LHCN-M2 (cell line): ENCODE measurements around the gene NLK. TPM values are rescaled to one million over a fixed set of nuclear protein-coding genes. Genes with fewer than 3 reads are reported as not detected.
A peak's percentile ranks its signal among the peaks of the same experiment; 100 is the strongest.

Experiments
- DNase-seq: peaks from one replicate; pipeline ENCODE4 v3.0.0-alpha.2; 2012; ENCODE audit warnings: low read depth
- total RNA-seq: library from RNA; depleted of rRNA; stranded (reverse); fragments of >200 nt; gene quantifications from 2 replicates; pipeline ENCODE4 v1.2.3, GENCODE V29; 2014

Gene NLK
- total RNA-seq, 1 experiment from 2014 or later, result 15.4 TPM

- DNase-seq, result no peak
Measured at GRCh38 chr17:28040406-28040805, 2.1 kb upstream of the NLK start.

- peak; percentile 99 for DNase-seq
Measured at GRCh38 chr17:28041068-28041843, 1.2 kb upstream of the NLK start.

- DNase-seq, result peak; percentile 20
Measured at GRCh38 chr17:28041844-28042656, 427 bp upstream of the NLK start.

DNA sequence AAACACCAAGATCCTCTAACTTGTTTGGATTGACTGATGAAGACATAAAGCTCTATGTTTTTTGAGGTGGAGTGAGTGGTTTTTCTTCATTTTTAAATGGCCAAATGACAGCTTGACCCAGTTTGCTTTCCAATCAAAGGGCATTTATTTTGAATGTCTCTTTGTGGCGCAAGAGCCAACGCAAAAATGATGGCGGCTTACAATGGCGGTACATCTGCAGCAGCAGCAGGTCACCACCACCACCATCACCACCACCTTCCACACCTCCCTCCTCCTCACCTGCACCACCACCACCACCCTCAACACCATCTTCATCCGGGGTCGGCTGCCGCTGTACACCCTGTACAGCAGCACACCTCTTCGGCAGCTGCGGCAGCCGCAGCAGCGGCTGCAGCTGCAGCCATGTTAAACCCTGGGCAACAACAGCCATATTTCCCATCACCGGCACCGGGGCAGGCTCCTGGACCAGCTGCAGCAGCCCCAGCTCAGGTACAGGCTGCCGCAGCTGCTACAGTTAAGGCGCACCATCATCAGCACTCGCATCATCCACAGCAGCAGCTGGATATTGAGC, 329 bp downstream of the NLK start:
- no peak for DNase-seq

DNA sequence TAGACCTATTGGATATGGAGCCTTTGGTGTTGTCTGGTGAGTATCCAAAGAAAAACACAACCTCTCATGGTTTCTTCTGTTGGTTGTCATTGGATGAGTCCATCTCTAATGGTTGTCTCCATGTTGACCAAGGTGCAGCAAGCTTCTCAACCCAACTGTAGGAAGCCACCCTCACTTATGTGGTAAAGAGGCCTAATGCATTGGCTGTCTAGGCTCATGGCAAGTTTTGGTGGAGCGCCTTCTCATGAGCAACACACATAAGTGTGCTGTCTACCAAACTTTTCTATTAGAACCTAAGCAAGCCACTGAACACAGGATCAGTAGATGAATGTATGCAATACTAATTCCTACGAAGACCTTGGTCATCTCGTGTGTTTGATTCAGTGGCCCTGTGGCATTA, 819 bp downstream of the NLK start:
- no peak for DNase-seq

- DNase-seq, result no peak
Measured at GRCh38 chr17:28043741-28044140, 1.3 kb downstream of the NLK start.

GRCh38 chr17:28045304-28045703, 2.8 kb downstream of the NLK start:
- no peak for DNase-seq

DNA sequence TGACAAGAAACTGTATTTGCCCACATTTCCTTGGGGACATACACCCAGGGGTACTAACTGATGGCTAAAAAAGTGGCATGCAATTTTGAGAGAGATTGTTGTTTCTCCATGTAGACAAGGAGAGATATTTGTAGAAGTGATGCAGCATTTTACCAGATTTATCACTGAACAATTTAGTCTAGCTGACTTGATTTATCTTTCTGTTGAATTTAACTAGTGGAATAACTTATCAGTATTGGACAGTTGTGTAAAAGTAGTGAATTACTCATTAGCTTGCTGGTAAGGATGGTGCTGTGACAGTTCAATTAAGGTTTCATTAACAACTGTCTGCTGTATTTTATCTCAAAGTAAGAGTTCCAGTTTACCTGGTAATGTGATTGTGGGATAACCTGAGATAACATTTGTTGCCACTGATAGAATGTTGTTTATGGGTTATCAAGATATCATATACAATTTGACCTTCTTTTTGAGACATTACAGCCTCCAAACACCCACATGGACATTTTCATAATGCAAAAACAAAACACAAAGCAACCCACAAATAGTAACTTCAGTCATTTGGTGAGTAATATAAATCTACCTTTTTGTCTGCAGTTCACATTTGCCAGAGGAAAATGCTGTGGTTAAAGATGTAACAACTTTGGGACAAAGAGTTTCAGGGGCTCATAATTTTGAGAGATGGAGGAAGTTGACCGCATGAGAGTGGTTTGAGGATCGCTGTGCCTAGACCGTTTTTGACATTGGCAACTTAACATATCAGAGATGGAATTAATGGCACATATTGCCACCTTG, 3.8 kb downstream of the NLK start:
- no peak for DNase-seq

DNA sequence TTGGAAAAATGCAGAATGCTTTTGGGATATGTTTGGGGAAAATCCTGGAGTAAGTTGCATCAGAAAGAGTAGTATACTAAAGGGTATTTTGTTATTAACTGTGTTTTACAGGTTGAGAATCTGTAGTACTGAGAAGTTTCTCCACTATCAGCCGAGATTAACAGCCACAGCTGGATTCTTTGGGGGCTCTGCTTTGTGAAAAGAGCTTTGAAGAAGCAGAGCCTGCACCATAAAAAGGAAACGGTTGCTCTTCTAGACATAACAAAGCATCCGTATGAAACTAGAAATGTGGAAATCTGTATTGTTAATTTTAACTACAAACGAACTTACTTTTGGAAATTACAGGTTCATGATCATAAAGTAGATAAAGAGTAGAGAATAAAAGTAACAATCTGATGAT, 5.3 kb downstream of the NLK start:
- DNase-seq, result no peak

- DNase-seq, result no peak
Measured at GRCh38 chr17:28049071-28049470, 6.6 kb downstream of the NLK start.

DNA sequence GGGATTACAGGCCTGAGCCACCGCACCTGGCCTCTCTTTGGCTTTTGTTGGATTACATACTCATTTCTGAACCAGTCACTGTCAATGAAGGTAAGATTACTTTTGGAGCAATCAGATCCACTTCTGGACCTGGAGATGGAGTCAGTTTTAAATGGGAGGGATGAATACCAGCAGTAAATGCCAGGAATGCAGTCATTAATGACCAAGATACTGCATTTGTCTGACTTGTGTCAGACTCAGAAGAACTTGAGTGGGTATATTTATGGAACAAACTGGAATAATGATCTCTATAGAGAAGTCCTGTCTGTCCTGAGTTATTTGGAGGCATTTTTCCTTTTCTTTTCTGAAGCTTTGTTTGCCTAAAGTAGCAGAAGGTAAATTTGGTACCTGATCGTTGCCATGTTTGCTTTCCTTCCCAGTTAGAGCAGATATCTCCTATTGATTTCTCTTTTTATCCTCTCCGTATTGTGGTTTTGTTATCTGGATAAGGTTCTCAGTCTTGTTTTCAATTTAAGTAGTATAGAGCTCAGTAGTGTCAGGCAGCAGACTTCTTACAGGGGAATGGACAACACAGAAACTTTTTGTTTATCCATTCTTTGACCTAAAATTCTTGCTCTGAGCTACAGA, 10.7 kb downstream of the NLK start:
- DNase-seq, result no peak

DNA sequence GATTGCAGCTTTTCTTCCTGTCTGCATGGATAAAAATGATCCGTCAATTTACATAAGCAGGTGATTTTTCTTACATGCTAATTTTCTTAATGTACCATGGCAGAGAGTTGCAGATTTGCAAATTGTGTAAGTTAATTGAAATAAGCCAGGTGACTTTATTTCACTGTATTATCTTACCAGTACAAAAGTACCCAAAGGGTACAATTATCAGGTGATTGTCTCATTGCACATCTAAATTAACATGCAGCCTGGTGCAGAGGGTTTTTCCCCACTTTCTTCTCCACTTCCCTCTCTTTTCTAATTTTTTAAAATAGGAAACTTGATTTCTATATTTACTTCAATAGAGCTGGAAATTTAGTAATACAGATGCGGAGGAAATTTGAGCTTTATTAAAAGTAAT, 11.2 kb downstream of the NLK start:
- no peak for DNase-seq

DNA sequence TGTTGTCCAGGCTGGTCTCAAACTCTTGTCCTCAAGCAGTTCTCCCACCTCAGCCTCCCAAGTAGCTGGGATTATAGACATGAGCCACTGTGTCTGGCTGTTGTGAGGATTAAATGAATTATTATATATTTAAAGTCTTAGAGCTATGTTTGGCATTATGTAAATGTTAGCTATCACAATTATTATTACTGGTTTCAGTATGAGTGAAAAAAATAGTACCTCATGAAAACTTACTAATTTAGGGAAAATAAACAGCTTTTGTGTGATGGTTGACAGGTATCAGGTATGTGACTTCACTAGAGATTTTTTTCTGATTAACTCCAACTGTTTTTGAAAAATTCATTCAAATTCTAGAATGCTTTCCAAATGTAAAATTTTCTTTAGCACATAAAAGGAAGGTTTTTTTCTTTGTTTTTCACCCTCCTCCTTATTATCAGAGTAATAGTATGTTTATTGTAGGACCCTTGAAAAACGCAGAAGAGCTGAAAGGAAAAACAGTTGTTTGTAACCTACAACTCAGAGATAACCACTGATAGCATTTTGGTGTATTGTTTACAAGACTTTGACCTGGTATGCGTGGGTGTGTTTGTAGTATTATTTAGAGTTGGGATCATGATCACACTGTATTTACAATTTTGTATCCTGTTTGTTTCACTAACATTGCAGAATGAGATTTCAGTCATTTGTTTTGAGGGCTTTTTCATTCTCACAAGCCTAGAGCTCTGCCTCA, 13.2 kb downstream of the NLK start:
- no peak for DNase-seq

DNA sequence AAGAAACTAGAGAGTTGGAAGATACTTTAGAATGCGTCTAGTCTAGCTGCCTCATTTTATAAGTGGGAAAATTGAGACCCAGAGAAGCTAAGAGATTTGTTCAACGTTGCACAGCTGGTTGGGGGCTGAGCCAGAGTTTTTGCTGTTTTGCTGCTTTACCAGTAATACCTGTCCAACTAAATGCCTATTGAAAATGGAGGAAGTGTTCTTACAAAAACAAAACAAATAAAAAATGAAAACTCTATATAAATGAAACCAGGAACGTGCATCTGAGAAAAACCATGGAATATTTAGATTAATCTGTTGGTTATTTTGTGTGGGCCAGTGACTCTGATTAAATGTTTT, 13.8 kb downstream of the NLK start:
- DNase-seq, result no peak

- DNase-seq, result peak; percentile 9
Measured at GRCh38 chr17:28057731-28058246, 15.3 kb downstream of the NLK start.

DNA sequence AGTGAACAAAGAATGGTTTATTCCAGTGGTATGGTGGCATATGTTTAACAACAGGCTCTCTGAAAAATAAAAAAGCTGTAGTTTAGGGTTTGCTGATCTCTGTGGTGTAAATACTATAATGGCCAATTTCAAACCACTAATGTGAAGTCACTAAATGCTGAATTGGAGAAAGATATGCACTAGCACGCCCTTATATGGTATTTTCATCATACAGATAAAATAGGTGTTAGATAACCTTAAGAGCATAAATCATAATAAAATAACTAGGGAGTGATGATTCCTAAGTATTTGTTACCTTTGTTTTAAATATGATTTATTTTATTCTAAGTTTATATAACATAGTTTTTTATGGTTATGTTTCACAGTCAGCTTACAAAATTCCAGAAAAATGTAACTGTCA, 17.2 kb downstream of the NLK start:
- no peak for DNase-seq

- DNase-seq, result no peak
Measured at GRCh38 chr17:28065706-28066105, 23.2 kb downstream of the NLK start.

- no peak for DNase-seq
Measured at GRCh38 chr17:28069061-28069460, 26.6 kb downstream of the NLK start.

GRCh38 chr17:28071179-28071578, 28.7 kb downstream of the NLK start:
- DNase-seq, result no peak

GRCh38 chr17:28071891-28072606, 29.6 kb downstream of the NLK start:
- peak; percentile 34 for DNase-seq
